Stimulated activated naive CD4-positive, alpha-beta T cell (primary cell): ENCODE measurements around the gene ZRANB1.

Source experiments
- DNase-seq, 6 experiments: peaks; one replicate each; lab custom pipeline; 2025; lab: John Stamatoyannopoulos, UW

Gene ZRANB1

GRCh38 chr10:124994573-124995473 lies 52.9 kb downstream of the ZRANB1 start:
- no peak for DNase-seq

GRCh38 chr10:124995605-124996004 lies 53.7 kb downstream of the ZRANB1 start:
- no peak for DNase-seq

GRCh38 chr10:124996127-124996853 lies 54.4 kb downstream of the ZRANB1 start:
- DNase-seq, result no peak

GRCh38 chr10:124996854-124997215 lies 54.9 kb downstream of the ZRANB1 start:
- DNase-seq, result no peak

- DNase-seq, result no peak
Observed at GRCh38 chr10:124997306-124997705, 55.4 kb downstream of the ZRANB1 start.

- no peak for DNase-seq
Observed at GRCh38 chr10:124997771-124998623, 56.1 kb downstream of the ZRANB1 start.

GRCh38 chr10:124998624-124999291 lies 56.8 kb downstream of the ZRANB1 start:
- DNase-seq, result no peak

GRCh38 chr10:124999433-125000365 lies 57.8 kb downstream of the ZRANB1 start:
- DNase-seq, result no peak

GRCh38 chr10:125000366-125001312 lies 58.7 kb downstream of the ZRANB1 start:
- DNase-seq, result no peak

GRCh38 chr10:125001313-125002046 lies 59.6 kb downstream of the ZRANB1 start:
- DNase-seq, result no peak

GRCh38 chr10:125002047-125002422 lies 60.1 kb downstream of the ZRANB1 start:
- DNase-seq, result no peak

GRCh38 chr10:125002423-125003145 lies 60.7 kb downstream of the ZRANB1 start:
- no peak for DNase-seq

GRCh38 chr10:125003146-125003900 lies 61.4 kb downstream of the ZRANB1 start:
- DNase-seq, result no peak

- no peak for DNase-seq
Observed at GRCh38 chr10:125003901-125004467, 62.1 kb downstream of the ZRANB1 start.

GRCh38 chr10:125004571-125005311 lies 62.8 kb downstream of the ZRANB1 start:
- no peak for DNase-seq
